Urothelium cell line (cell line): ENCODE results near the gene MIPOL1.
"Not testable (repeated sequence)": the region's sequence is repeated elsewhere in the genome, so short reads cannot be mapped to it uniquely, and the experiment has no call there.

Experiments used
- DNase-seq: peaks from one replicate; pipeline ENCODE4 v3.0.0; 2011; ENCODE audit warnings: low spot score, mixed read lengths
- FAIRE-seq: peaks from 2 replicates; lab custom pipeline; 2011; peaks lifted over from hg19 to GRCh38; lab: Jason Lieb, UNC

Gene MIPOL1

GRCh38 chr14:37497422-37497821 lies 299.7 kb downstream of the MIPOL1 start:
- no peak for DNase-seq
- FAIRE-seq, result no peak

GRCh38 chr14:37501877-37502276 lies 304.1 kb downstream of the MIPOL1 start:
- FAIRE-seq, result no peak

GRCh38 chr14:37508503-37508902 lies 310.8 kb downstream of the MIPOL1 start:
- no peak for DNase-seq
- no peak for FAIRE-seq

More at GRCh38 chr14:37501877-37502276, 304.1 kb downstream of the MIPOL1 start:
- DNase-seq, result no peak

GRCh38 chr14:37512173-37512572 lies 314.4 kb downstream of the MIPOL1 start:
- FAIRE-seq (no peak), DNase-seq (no peak)

- FAIRE-seq, result no peak
- no peak for DNase-seq
Observed at GRCh38 chr14:37515771-37516170, 318.0 kb downstream of the MIPOL1 start.

- DNase-seq (no peak), FAIRE-seq (no peak)
Observed at GRCh38 chr14:37526994-37527393, 329.3 kb downstream of the MIPOL1 start.

GRCh38 chr14:37539992-37540391 lies 342.3 kb downstream of the MIPOL1 start:
- no peak for DNase-seq
- no peak for FAIRE-seq

- DNase-seq, result no peak
- no peak for FAIRE-seq
Observed at GRCh38 chr14:37544407-37544806, 346.7 kb downstream of the MIPOL1 start.

- DNase-seq (no peak), FAIRE-seq (no peak)
Observed at GRCh38 chr14:37545174-37545573, 347.4 kb downstream of the MIPOL1 start.

- FAIRE-seq (no peak), DNase-seq (no peak)
Observed at GRCh38 chr14:37546621-37547447, 349.1 kb downstream of the MIPOL1 start.

- FAIRE-seq (no peak), DNase-seq (no peak)
Observed at GRCh38 chr14:37550511-37550910, 352.8 kb downstream of the MIPOL1 start.

GRCh38 chr14:37551119-37551518 lies 353.4 kb downstream of the MIPOL1 start:
- DNase-seq (no peak), FAIRE-seq (no peak)

- FAIRE-seq, result no peak
- no peak for DNase-seq
Observed at GRCh38 chr14:37553935-37554550, 356.3 kb downstream of the MIPOL1 start.

GRCh38 chr14:37555596-37555995 lies 357.9 kb downstream of the MIPOL1 start:
- not testable (repeated sequence) for DNase-seq

GRCh38 chr14:37558740-37559139 lies 361.0 kb downstream of the MIPOL1 start:
- FAIRE-seq, result no peak
- DNase-seq, result no peak

More at GRCh38 chr14:37555596-37555995, 357.9 kb downstream of the MIPOL1 start:
- FAIRE-seq, result not testable (repeated sequence)

GRCh38 chr14:37559386-37559785 lies 361.6 kb downstream of the MIPOL1 start:
- no peak for DNase-seq
- FAIRE-seq, result no peak

- FAIRE-seq, result no peak
- DNase-seq, result no peak
Observed at GRCh38 chr14:37563189-37563588, 365.5 kb downstream of the MIPOL1 start.

GRCh38 chr14:37565550-37565949 lies 367.8 kb downstream of the MIPOL1 start:
- FAIRE-seq (no peak), DNase-seq (no peak)

GRCh38 chr14:37566811-37567371 lies 369.2 kb downstream of the MIPOL1 start:
- no peak for DNase-seq
- FAIRE-seq, result no peak

- DNase-seq, result no peak
Observed at GRCh38 chr14:37569729-37570128, 372.0 kb downstream of the MIPOL1 start.

GRCh38 chr14:37571391-37571790 lies 373.7 kb downstream of the MIPOL1 start:
- no peak for FAIRE-seq

More at GRCh38 chr14:37569729-37570128, 372.0 kb downstream of the MIPOL1 start:
- no peak for FAIRE-seq

GRCh38 chr14:37573356-37573755 lies 375.6 kb downstream of the MIPOL1 start:
- DNase-seq (no peak), FAIRE-seq (no peak)

More at GRCh38 chr14:37571391-37571790, 373.7 kb downstream of the MIPOL1 start:
- DNase-seq, result no peak
